Skeletal muscle satellite cell (primary cell): ENCODE results near the gene SNX19.

Source experiments
- H3K27me3 ChIP-seq: 2 replicates; pipeline ENCODE4 v1.7.0; 2013; ENCODE audit warnings: low read length; ENCODE audit not compliant: control insufficient read depth, insufficient read depth
- H3K36me3 ChIP-seq: 2 replicates; pipeline ENCODE4 v1.7.0; 2013; ENCODE audit warnings: mild to moderate bottlenecking, control low read depth, low read length; ENCODE audit not compliant: insufficient read depth
- H3K4me1 ChIP-seq: 2 replicates; pipeline ENCODE4 v1.7.0; 2013; ENCODE audit warnings: low read length; ENCODE audit not compliant: control insufficient read depth, insufficient read depth
- H3K4me2 ChIP-seq: 2 replicates; pipeline ENCODE4 v1.7.0; 2013; ENCODE audit warnings: mild to moderate bottlenecking, low read length
- H3K4me3 ChIP-seq: 2 replicates; pipeline ENCODE4 v1.7.0; 2013; ENCODE audit warnings: low read length
- H3K9ac ChIP-seq: 2 replicates; pipeline ENCODE4 v1.7.0; 2013; ENCODE audit warnings: mild to moderate bottlenecking, low read depth, low read length, moderate library complexity
- H3K9me3 ChIP-seq: replicated peaks from 2 replicates; pipeline ENCODE4 v1.7.0; 2013; ENCODE audit warnings: mild to moderate bottlenecking, control low read depth, low read length

SNX19 gene

GRCh38 chr11:130834886-130835285 lies 81.4 kb downstream of the SNX19 start:
- Histone ChIP-seq H3K4me3 (no peak overlapping the region), H3K4me2 (no peak overlapping the region), H3K4me1 (peaks cover 33% of the 10 kb centered on the region), H3K27me3 (no peaks in the 10 kb centered on the region), H3K36me3 (no peaks in the 10 kb centered on the region), H3K9me3 (no peaks in the 10 kb centered on the region), H3K9ac (no peak overlapping the region)

- Histone ChIP-seq H3K9ac (no peak overlapping the region), H3K36me3 (no peaks in the 10 kb centered on the region), H3K4me1 (peaks cover 39% of the 10 kb centered on the region), H3K4me2 (peak overlapping the region; percentile 8), H3K4me3 (no peak overlapping the region), H3K9me3 (no peaks in the 10 kb centered on the region), H3K27me3 (no peaks in the 10 kb centered on the region)
Observed at GRCh38 chr11:130832566-130833425, 83.5 kb downstream of the SNX19 start.

- H3K36me3 ChIP-seq, result no peaks in the 10 kb centered on the region
- H3K4me3 ChIP-seq, result no peak overlapping the region
- no peaks in the 10 kb centered on the region for H3K27me3 ChIP-seq
- peak overlapping the region; percentile 46 for H3K4me2 ChIP-seq
- H3K9ac ChIP-seq, result peak overlapping the region; percentile 4
- peaks cover 46% of the 10 kb centered on the region for H3K4me1 ChIP-seq
- no peaks in the 10 kb centered on the region for H3K9me3 ChIP-seq
Observed at GRCh38 chr11:130831976-130832375, 84.3 kb downstream of the SNX19 start.

GRCh38 chr11:130831506-130831905 lies 84.8 kb downstream of the SNX19 start:
- Histone ChIP-seq H3K27me3 (no peaks in the 10 kb centered on the region), H3K9ac (peak overlapping the region; percentile 4), H3K4me2 (peak overlapping the region; percentile 46), H3K9me3 (no peaks in the 10 kb centered on the region), H3K4me3 (no peak overlapping the region), H3K36me3 (no peaks in the 10 kb centered on the region), H3K4me1 (peaks cover 46% of the 10 kb centered on the region)

GRCh38 chr11:130830566-130830965 lies 85.7 kb downstream of the SNX19 start:
- H3K4me1 ChIP-seq, result peaks cover 46% of the 10 kb centered on the region
- no peak overlapping the region for H3K4me3 ChIP-seq
- H3K27me3 ChIP-seq, result no peaks in the 10 kb centered on the region
- no peaks in the 10 kb centered on the region for H3K9me3 ChIP-seq
- no peaks in the 10 kb centered on the region for H3K36me3 ChIP-seq
- H3K4me2 ChIP-seq, result no peak overlapping the region
- H3K9ac ChIP-seq, result no peak overlapping the region

- H3K4me2 ChIP-seq, result no peak overlapping the region
- peaks cover 46% of the 10 kb centered on the region for H3K4me1 ChIP-seq
- H3K27me3 ChIP-seq, result peaks cover 4% of the 10 kb centered on the region
- H3K9me3 ChIP-seq, result no peaks in the 10 kb centered on the region
- H3K9ac ChIP-seq, result no peak overlapping the region
- no peaks in the 10 kb centered on the region for H3K36me3 ChIP-seq
- H3K4me3 ChIP-seq, result no peak overlapping the region
Observed at GRCh38 chr11:130829920-130830511, 86.3 kb downstream of the SNX19 start.

- peaks cover 46% of the 10 kb centered on the region for H3K4me1 ChIP-seq
- H3K4me2 ChIP-seq, result no peak overlapping the region
- H3K9ac ChIP-seq, result no peak overlapping the region
- no peaks in the 10 kb centered on the region for H3K36me3 ChIP-seq
- H3K27me3 ChIP-seq, result peaks cover 15% of the 10 kb centered on the region
- no peaks in the 10 kb centered on the region for H3K9me3 ChIP-seq
- no peak overlapping the region for H3K4me3 ChIP-seq
Observed at GRCh38 chr11:130828741-130829140, 87.5 kb downstream of the SNX19 start.

- Histone ChIP-seq H3K27me3 (peaks cover 25% of the 10 kb centered on the region), H3K9me3 (no peaks in the 10 kb centered on the region), H3K4me2 (peak overlapping the region; percentile 49), H3K4me1 (peaks cover 40% of the 10 kb centered on the region), H3K9ac (peak overlapping the region; percentile 41), H3K4me3 (no peak overlapping the region), H3K36me3 (no peaks in the 10 kb centered on the region)
Observed at GRCh38 chr11:130827451-130828377, 88.6 kb downstream of the SNX19 start.

GRCh38 chr11:130826572-130826971 lies 89.7 kb downstream of the SNX19 start:
- no peak overlapping the region for H3K4me3 ChIP-seq
- H3K4me2 ChIP-seq, result no peak overlapping the region
- no peak overlapping the region for H3K9ac ChIP-seq
- no peaks in the 10 kb centered on the region for H3K9me3 ChIP-seq
- peaks cover 28% of the 10 kb centered on the region for H3K4me1 ChIP-seq
- H3K27me3 ChIP-seq, result peaks cover 31% of the 10 kb centered on the region
- no peaks in the 10 kb centered on the region for H3K36me3 ChIP-seq

GRCh38 chr11:130825983-130826382 lies 90.3 kb downstream of the SNX19 start:
- peaks cover 22% of the 10 kb centered on the region for H3K4me1 ChIP-seq
- H3K27me3 ChIP-seq, result peaks cover 35% of the 10 kb centered on the region
- H3K9me3 ChIP-seq, result no peaks in the 10 kb centered on the region
- H3K9ac ChIP-seq, result no peak overlapping the region
- H3K36me3 ChIP-seq, result no peaks in the 10 kb centered on the region
- no peak overlapping the region for H3K4me2 ChIP-seq
- no peak overlapping the region for H3K4me3 ChIP-seq

- Histone ChIP-seq H3K27me3 (peaks cover 39% of the 10 kb centered on the region), H3K4me3 (no peak overlapping the region), H3K36me3 (no peaks in the 10 kb centered on the region), H3K9ac (no peak overlapping the region), H3K4me1 (peaks cover 20% of the 10 kb centered on the region), H3K9me3 (no peaks in the 10 kb centered on the region), H3K4me2 (no peak overlapping the region)
Observed at GRCh38 chr11:130825561-130825960, 90.7 kb downstream of the SNX19 start.
